GM19240 (cell line): ENCODE results near the gene AREG.
"Not testable (repeated sequence)": the region's sequence is repeated elsewhere in the genome, so short reads cannot be mapped to it uniquely, and the experiment has no call there.

Experiments
- DNase-seq: peaks from one replicate; pipeline ENCODE4 v3.0.0; 2011; ENCODE audit warnings: low spot score; ENCODE audit not compliant: insufficient read length

AREG gene, protein sequence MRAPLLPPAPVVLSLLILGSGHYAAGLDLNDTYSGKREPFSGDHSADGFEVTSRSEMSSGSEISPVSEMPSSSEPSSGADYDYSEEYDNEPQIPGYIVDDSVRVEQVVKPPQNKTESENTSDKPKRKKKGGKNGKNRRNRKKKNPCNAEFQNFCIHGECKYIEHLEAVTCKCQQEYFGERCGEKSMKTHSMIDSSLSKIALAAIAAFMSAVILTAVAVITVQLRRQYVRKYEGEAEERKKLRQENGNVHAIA

DNA sequence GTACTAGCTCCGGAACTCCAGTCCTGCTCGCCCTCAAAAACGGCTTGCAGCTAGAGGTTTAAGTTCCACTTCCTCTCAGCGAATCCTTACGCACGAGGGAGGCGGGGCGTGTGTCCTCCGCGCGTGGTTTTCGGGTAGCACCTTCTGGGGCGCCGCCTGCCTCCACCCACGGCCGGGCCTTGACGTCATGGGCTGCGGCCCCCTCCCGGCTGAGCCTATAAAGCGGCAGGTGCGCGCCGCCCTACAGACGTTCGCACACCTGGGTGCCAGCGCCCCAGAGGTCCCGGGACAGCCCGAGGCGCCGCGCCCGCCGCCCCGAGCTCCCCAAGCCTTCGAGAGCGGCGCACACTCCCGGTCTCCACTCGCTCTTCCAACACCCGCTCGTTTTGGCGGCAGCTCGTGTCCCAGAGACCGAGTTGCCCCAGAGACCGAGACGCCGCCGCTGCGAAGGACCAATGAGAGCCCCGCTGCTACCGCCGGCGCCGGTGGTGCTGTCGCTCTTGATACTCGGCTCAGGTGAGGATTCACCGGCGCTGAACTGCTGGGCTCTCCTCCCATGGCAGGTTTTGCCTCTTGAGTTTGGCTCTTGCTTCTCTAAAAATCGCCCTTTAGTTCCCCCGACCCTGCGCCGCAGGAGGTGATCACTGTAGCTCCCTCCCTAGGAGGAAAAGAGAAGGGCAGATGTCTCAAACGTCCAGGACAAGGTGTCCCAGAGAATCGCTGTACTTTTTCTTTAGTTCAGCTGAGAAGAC lies at the start of gene AREG:
Gene AREG (plus strand): TSS at position 246 of the 752 bp plus-strand sequence. CDS start 210 bp downstream, at position 456.
- peak; percentile 33 for DNase-seq

GRCh38 chr4:74395633-74396032 lies 49.3 kb upstream of the AREG start:
- no peak for DNase-seq

DNA sequence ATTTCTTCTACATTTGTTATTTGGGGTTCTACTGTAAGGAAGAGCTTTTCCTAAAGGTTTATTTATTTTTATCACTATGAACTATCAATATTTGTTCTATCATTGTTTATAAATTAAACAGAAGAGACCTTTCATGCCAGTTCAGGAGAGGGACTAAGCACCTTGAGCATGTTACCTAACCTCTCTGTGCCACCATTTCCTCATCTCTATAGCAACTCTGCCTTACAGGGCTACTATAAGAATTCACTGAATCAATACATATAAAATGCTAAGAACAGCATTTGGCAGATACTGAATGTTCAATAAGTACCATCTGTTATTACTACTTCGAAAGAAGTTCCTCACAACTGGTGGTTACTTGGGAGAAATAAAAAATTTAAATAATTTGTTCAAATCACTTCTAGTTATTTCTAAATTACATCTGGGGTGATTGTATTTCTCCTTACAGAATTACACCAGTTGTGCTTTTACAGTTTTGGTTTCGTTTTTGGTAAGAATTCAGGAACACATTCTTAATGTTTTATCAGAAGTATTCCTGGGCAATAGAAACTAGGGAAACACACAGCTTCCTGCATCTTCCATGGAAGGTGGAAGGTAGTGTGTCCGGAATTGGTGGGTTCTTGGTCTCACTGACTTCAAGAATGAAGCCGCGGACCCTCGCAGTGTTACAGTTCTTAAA lies 47.0 kb upstream of the AREG start:
- no peak for DNase-seq

DNA sequence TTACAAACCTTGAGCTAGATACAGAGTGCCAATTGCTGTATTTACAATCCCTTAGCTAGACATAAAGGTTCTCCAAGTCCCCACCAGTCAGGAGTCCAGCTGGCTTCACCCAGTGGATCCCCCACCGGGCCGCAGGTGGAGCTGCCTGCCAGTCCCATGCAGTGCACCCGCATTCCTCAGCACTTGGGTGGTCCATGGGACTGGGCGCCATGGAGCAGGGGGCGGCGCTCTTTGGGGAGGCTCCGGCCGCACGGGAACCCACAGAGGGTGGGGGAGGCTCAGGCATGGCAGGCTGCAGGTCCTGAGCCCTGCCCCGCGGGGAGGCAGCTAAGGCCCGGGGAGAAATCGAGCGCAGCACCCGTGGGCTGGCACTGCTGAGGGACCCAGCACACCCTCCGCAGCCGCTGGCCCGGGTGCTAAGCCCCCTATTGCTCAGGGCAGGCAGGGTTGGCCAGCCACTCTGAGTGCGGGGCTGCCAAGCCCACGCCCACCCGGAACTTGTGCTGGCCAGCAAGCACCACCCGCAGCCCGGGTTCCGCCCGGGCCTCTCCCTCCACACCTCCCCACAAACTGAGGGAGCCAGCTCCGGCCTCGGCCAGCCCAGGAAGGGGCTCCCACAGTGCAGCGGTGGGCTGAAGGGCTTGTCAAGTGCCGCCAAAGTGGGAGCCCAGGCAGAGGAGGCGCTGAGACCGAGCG lies 45.9 kb upstream of the AREG start:
- DNase-seq, result not testable (repeated sequence)

DNA sequence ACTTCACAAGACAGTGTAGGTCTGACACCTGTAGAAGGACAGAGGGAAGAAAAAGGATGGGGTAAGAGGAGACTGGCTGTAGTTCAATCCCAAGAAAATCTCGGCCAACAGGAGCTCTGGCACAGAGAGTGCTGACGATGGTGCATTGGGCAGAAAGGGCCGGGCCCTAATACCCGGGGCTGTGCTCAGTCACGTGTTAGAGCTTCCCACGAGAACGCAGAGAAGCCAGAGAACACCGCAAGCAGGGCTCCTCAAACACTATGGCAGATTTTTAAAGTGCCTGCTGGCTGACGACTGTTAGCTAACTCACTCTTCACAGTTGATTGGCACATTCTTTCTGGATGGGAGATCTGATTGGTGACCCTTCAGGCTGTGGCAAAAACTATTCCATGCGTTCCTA lies 44.5 kb upstream of the AREG start:
- DNase-seq, result no peak

GRCh38 chr4:74402692-74403456 lies 42.1 kb upstream of the AREG start:
- no peak for DNase-seq

- DNase-seq, result no peak
Measured at GRCh38 chr4:74407891-74408290, 37.0 kb upstream of the AREG start.

GRCh38 chr4:74408639-74409038 lies 36.3 kb upstream of the AREG start:
- DNase-seq, result no peak

- no peak for DNase-seq
Measured at GRCh38 chr4:74410272-74410671, 34.7 kb upstream of the AREG start.

GRCh38 chr4:74412225-74412624 lies 32.7 kb upstream of the AREG start:
- no peak for DNase-seq

DNA sequence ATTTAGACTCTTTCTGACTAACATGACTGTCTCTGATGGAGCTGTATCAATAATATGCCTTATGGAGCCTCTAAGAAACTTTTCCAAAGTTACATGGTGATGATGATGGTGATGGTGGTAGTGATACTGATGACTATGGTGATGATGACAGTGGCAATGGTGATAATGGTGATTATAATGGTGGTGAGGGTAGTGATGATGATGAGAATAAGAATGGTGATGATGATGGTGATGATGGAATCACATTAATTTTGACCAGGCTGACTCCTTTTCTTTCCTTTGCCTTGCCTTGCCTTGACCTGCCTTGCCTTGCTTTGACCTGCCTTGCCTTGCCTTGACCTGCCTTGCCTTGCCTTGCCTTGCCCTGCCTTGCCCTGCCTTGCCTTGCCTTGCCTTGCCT lies 31.7 kb upstream of the AREG start:
- DNase-seq, result no peak

- DNase-seq, result no peak
Measured at GRCh38 chr4:74414149-74414809, 30.7 kb upstream of the AREG start.

DNA sequence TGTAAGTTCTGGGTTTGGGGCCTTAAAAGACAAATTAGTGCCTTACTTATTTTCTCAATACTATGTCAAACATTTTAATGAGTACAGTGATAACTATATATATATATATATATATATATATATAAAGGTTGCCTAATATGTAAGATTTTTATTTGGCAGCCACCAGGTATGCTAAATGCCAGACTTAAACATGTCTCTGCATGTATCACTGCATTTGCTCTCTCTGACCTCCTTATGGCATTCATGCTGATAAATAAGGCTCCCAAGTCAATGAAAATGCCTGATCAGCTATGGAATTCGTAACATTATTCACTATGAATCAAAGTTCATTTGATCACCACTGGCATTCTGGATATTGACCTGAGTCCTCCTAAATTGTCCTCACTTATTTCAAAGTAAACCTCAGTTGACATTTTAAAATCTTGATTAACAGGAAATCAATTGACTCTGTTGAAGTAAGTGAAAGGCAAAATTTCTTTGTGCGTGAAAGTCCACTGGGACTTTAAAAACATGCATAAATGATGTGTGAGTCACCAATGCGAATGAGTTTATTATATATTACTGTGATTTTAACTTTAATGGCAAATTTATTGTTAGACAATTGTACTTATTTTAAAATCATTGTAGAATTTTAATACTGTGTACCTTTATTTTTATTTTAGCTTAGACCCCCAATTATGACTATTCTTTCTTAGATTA lies 29.2 kb upstream of the AREG start:
- no peak for DNase-seq

- DNase-seq, result no peak
Measured at GRCh38 chr4:74418063-74418670, 26.8 kb upstream of the AREG start.

GRCh38 chr4:74420863-74421262 lies 24.1 kb upstream of the AREG start:
- DNase-seq, result no peak

DNA sequence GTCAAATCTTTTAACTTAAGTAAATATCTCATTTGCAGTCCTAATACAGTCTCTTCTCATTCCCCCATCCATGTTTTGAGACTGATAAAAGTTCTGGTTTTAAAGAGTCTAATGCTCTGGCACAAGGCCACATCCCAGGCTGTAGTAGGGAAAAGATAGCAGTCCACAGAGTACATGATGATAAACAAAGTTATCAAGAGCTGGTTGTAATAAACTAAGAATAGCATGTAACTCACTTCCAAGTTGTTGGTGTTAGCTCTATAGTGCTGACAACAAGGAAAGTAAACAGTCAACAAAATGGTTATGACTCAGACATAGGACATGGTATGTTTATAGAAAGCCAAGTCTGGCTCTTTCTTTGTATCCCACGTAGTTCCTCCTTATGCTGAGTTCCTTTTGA lies 21.8 kb upstream of the AREG start:
- DNase-seq, result no peak

DNA sequence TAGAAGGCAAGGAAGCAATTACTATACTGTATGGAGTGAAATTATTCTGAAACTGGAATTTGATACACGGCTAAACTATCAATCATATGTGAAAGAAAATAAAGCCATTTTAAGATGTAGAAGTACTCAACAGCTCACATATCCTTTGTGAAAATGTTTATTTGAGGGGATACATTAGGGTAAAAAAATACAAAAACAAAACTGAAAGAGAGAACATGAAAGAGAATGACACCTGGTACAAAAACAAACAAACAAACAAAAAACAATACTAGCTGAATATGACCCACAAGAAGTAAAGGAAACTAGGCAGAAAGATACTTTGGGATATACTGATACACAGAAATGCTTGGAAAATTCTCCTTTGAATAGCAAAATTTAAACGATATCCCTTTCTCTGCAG lies 20.8 kb upstream of the AREG start:
- no peak for DNase-seq

- no peak for DNase-seq
Measured at GRCh38 chr4:74426101-74426500, 18.8 kb upstream of the AREG start.

DNA sequence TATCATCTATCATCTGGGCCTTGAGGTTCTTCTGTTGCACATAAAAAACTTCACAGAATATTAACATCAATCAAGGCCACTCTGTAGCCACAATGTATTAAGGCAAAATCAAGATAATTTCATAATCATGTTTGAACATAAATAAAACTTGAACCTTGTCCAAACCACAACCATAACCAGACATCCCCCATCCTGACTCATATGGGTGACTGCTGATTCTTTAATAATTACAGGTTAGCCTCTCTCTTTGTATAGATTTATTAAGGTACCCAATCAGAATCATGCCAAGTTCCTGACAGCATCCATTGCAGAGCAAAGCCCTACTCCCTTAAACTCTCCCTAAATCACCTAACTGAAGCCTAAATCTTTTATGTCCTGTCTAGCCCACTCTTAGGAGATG lies 16.7 kb upstream of the AREG start:
- DNase-seq, result no peak
